ENCODE results near the gene ELF1. TPM values are rescaled to one million over a fixed set of nuclear protein-coding genes. Genes with fewer than 3 reads are reported as not detected.

The ELF1 gene
- total and polyA plus RNA-seq, 10 of the 15 experiments (the other 5 are each of a cell fraction or from before 2014, with no cell fraction given): 43.3 to 97.6 (median 55.7) TPM

GRCh38 chr13:41019011-41019487 lies at the start of gene ELF1 (continued):
- 0 out of 2 replicates have a peak, but pooled peaks have one; percentile 63 for TF ChIP-seq ASH2L (IDR thresholded peaks at IDR 0.05; ENCODE audit: borderline replicate concordance, low read depth)
- TF ChIP-seq NFIC (IDR thresholded peaks at IDR 0.05; ENCODE audit: low read depth, low read length): peak; percentile 90
- TF ChIP-seq USF1 (IDR thresholded peaks at IDR 0.05; ENCODE audit: borderline replicate concordance, extremely low read length, insufficient read depth, low read depth, low read length): no peak
- no peak; the same call in 1 of the 2 replicates for TF ChIP-seq SMC3 (IDR thresholded peaks at IDR 0.05; ENCODE audit: borderline replicate concordance, low read length)
- TF ChIP-seq ZZZ3 (IDR thresholded peaks at IDR 0.05; ENCODE audit: control insufficient read depth, insufficient read length, low read depth): no peak
- peak; percentile 93 for TF ChIP-seq MTA2 (IDR thresholded peaks at IDR 0.05; ENCODE audit: low read depth)
- TF ChIP-seq PAX5 (IDR thresholded peaks at IDR 0.05; ENCODE audit: borderline replicate concordance, low read depth, low read length): peak; percentile 70
- TF ChIP-seq HDAC2 (IDR thresholded peaks at IDR 0.05): no peak
- TF ChIP-seq STAT3 (IDR thresholded peaks at IDR 0.05; ENCODE audit: low read depth, low read length): 0 out of 2 replicates have a peak, but pooled peaks have one; percentile 90
- TF ChIP-seq ESRRA (IDR thresholded peaks at IDR 0.05; ENCODE audit: low read length): no peak
- TF ChIP-seq ATF3 (IDR thresholded peaks at IDR 0.05; ENCODE audit: borderline replicate concordance, extremely low read depth, low read depth, low read length): no peak
- TF ChIP-seq NFYB (IDR thresholded peaks at IDR 0.05; ENCODE audit: insufficient read depth, low read depth, low read length): 0 out of 2 replicates have a peak, but pooled peaks have one; percentile 12
- peak in 1 of 2 experiments; percentile 61; a peak in 1 of 4 replicates for TF ChIP-seq CEBPB (IDR thresholded peaks at IDR 0.05; ENCODE audit: borderline replicate concordance in 1 of 2, low read depth in 2 of 2, low read length in 2 of 2)
- peak; percentile 96 for TF ChIP-seq DPF2 (IDR thresholded peaks at IDR 0.05)
- no peak; the same call in 1 of the 2 replicates for TF ChIP-seq TCF3 (IDR thresholded peaks at IDR 0.05; ENCODE audit: borderline replicate concordance, insufficient read depth, low read depth, low read length)
- peak; percentile 89 for TF ChIP-seq POLR2AphosphoS5 (IDR thresholded peaks at IDR 0.05; ENCODE audit: low read length)
- TF ChIP-seq EP300 (IDR thresholded peaks at IDR 0.05; ENCODE audit: borderline replicate concordance in 1 of 2, control insufficient read depth in 1 of 2, low read depth in 2 of 2, low read length in 2 of 2): peak; percentile 78 to 95
- TF ChIP-seq CREB1 (IDR thresholded peaks at IDR 0.05; ENCODE audit: low read depth): peak; percentile 54
- 0 out of 2 replicates have a peak, but pooled peaks have one; percentile 41 for TF ChIP-seq MEF2A (IDR thresholded peaks at IDR 0.05; ENCODE audit: insufficient read depth, low read depth, low read length)
- TF ChIP-seq NR2C1 (IDR thresholded peaks at IDR 0.05): no peak
- TF ChIP-seq PBX3 (IDR thresholded peaks at IDR 0.05; ENCODE audit: insufficient replicate concordance, low read depth, low read length): no peak
- TF ChIP-seq ZNF217 (IDR thresholded peaks at IDR 0.05): peak; percentile 69
- peak; percentile 47 for TF ChIP-seq POLR2A (IDR thresholded peaks at IDR 0.05; ENCODE audit: low read depth, low read length)
- TF ChIP-seq KLF5 (IDR thresholded peaks at IDR 0.05; ENCODE audit: partially characterized antibody): peak; percentile 20
- no peak for TF ChIP-seq HDGF (IDR thresholded peaks at IDR 0.05)
- 0 out of 2 replicates have a peak, but pooled peaks have one; percentile 63 for TF ChIP-seq POLR2AphosphoS2 (IDR thresholded peaks at IDR 0.05; ENCODE audit: low read depth, low read length)
- TF ChIP-seq ZNF384 (IDR thresholded peaks at IDR 0.05; ENCODE audit: borderline replicate concordance, low read depth, low read length): no peak
- peak; percentile 93 for TF ChIP-seq MLLT1 (IDR thresholded peaks at IDR 0.05)
- 0 out of 2 replicates have a peak, but pooled peaks have one; percentile 21 for TF ChIP-seq RBBP5 (conservative IDR thresholded peaks at IDR 0.05)
